Eye (tissue), 1 donor: ENCODE data around the gene ZMYM5.
"Not testable (repeated sequence)": the region's sequence is repeated elsewhere in the genome, so short reads cannot be mapped to it uniquely, and the experiment has no call there.

Source experiments
- DNase-seq: peaks from one replicate; pipeline ENCODE4 v3.0.0-alpha.2; 2015

Gene ZMYM5

GRCh38 chr13:19818223-19818842 is 45.1 kb downstream of the ZMYM5 start:
- DNase-seq: peak; percentile 64

- DNase-seq: no peak
Observed at GRCh38 chr13:19817510-19818158, 45.8 kb downstream of the ZMYM5 start.

GRCh38 chr13:19817106-19817505 is 46.3 kb downstream of the ZMYM5 start:
- DNase-seq: no peak

GRCh38 chr13:19815842-19816241 is 47.6 kb downstream of the ZMYM5 start:
- not testable (repeated sequence) for DNase-seq

GRCh38 chr13:19810996-19811881 is 52.2 kb downstream of the ZMYM5 start:
- DNase-seq: no peak

GRCh38 chr13:19810151-19810550 is 53.3 kb downstream of the ZMYM5 start:
- no peak for DNase-seq

GRCh38 chr13:19805765-19806164 is 57.7 kb downstream of the ZMYM5 start:
- DNase-seq: no peak

- no peak for DNase-seq
Observed at GRCh38 chr13:19795956-19796355, 67.5 kb downstream of the ZMYM5 start.

GRCh38 chr13:19794631-19795030 is 68.8 kb downstream of the ZMYM5 start:
- peak; percentile 33 for DNase-seq

GRCh38 chr13:19791953-19792537 is 71.4 kb downstream of the ZMYM5 start:
- DNase-seq: no peak

- DNase-seq: peak; percentile 98
Observed at GRCh38 chr13:19782727-19783682, 80.4 kb downstream of the ZMYM5 start, which contains the start of gene PSPC1. Gene PSPC1, minus strand, starts transcription at chr13:19782945. Its CDS starts 188 bp downstream, at chr13:19782757.

- DNase-seq: peak; percentile 87
Observed at GRCh38 chr13:19782049-19782726, 81.3 kb downstream of the ZMYM5 start.

GRCh38 chr13:19781526-19781925 is 81.9 kb downstream of the ZMYM5 start:
- no peak for DNase-seq

GRCh38 chr13:19780753-19781418 is 82.6 kb downstream of the ZMYM5 start:
- DNase-seq: peak; percentile 6
